GM19240 (cell line): ENCODE measurements around the gene NFIB.

Experiments
- DNase-seq: peaks from one replicate; pipeline ENCODE4 v3.0.0; 2011; ENCODE audit warnings: low spot score; ENCODE audit not compliant: insufficient read length

NFIB gene

DNA sequence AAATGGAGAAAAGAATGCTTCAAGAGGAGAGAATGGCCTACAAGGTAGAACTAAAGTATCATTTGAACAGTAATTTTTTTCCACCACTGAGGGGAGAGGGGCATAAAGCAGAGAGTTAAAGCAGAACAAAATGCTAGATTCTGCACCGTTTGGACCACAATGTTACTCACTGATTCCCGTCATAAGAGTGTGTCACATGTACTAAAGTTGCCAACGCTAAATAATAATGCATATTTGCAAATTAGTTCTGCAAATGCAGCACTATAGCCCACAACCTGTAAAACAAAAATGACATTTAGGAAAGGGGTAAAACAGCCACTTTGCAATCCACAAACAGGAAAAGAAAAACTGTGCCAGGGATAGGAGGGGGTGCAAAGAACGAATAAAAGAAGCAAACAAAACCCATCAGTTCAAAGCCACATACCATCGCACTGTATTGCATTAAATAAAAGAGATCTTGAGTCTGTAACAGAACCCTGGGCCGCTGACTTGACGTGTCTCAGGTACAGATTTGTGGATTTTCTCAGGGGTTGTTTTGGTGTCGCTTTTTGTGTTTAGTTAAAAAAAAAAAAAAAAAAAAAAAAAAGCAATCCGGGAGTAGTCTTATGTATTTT is 7.7 kb upstream of the NFIB start:
- no peak for DNase-seq

DNA sequence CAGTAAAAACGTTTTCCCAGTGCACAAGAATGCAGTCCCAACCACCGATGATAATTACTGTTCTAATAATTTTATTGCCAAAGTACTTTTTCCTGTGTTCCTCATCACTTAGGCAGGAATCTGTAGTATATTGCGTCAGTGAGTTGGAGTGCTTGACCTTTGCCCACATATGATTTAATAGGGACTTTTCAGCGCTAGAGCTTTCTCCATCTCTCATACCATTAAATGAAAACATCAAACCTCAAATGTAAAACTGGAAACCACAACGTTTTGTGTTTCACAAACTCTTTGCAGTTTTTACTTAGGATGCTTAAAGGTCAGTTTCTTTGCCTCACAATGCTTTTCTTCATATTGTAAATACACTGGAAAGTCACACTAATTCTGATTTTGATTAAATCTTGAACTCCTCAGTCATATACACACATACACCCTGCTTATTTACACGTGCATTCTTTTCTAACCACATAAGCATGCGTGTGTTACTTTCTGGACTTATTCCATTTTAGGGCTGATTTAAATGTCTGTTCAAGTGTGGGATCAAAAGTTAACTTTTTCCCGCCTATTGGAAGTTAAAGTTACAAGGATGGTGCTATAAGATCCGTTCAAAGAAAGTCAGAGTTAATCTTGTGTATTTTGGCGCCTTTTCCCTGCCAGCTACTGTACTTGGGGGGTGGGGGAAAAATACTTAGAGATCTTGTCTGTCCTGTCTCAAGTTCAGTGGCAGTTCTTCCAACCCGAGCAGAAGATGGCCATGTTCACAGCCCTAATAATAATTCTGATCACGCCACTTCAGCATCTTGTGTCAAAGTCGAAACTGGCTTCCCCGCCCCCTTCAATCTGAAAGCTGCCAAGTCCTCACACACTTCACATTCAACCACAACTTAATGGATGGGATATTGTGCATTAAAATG is 6.6 kb upstream of the NFIB start:
- no peak for DNase-seq

DNA sequence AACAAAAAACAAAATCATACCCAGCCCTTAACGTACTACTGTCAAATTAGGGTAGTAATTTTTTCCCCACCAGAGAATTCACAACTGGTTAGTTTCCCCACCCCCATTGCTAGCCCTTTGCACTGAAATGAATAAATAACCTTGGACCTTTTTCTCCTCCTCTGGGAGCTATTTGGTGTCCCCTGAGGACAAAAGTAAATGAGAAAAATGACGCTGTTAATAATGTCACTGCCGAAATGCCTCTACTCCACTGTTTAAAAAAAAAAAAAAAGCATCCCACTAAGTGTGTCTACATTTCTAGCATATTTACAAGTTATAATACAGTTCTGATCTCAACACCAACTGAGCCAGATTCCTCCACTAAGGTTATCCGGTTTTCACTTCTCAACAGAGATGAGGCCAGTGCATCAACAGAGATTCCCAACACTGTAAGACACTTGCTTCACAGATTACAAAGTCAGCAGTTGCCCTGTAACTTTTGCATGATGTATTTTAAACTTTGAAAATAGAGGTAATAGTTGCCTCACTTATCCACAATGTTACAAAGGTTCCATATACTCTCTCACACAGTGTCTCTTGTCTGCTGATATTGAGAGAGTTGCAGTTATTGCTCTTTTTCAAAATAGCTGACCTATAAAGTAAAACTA is 5.1 kb upstream of the NFIB start:
- no peak for DNase-seq

DNA sequence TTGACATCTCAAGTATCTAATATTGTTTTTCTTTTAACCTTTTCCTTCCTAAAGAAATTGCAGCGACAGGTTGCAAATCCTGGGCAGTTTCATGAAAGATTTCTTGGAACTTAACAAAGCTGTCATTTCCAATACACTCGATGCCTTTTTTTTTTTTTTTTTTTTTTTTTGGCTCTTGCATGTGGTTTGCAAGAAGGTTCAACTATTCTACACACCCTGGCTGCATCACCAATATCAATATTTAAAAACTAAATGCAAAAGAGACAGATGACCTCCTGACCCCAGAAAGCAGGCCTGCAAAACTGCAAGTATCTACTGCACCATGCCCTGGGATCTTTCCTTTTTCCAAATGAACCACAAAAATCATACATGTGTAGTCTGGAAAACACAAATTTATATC is 4.4 kb upstream of the NFIB start:
- no peak for DNase-seq

DNA sequence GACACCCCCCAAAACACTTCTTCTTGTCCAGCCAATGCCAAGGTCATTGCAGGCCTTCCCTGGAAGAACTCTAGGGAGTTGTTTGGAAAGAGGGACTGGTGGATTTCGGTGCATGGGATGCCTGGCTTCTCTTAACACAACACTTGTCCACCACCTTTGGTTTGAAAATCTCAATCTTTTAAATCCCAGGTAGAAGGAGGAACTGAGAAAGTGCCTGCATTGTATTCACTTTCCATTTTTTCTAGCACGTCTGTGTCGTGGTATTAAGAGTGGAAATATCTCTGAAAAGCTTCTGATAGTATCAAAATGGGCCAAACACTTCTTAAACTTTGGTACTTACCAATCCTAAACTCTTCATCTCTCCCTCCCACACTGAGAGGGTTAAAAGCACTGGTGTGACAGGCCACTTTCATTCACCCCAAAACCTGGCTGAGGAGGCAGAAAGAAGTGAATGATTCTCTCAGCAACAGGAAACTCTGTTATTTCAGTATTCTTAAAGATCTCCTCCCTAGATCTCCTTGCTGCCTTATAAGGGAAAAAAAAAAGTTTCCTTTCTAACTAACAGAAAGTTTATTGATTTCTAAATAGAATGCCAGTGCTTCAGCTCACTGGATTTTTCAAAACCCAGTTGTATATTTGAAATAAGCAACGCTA is 3.9 kb upstream of the NFIB start:
- DNase-seq: no peak

DNA sequence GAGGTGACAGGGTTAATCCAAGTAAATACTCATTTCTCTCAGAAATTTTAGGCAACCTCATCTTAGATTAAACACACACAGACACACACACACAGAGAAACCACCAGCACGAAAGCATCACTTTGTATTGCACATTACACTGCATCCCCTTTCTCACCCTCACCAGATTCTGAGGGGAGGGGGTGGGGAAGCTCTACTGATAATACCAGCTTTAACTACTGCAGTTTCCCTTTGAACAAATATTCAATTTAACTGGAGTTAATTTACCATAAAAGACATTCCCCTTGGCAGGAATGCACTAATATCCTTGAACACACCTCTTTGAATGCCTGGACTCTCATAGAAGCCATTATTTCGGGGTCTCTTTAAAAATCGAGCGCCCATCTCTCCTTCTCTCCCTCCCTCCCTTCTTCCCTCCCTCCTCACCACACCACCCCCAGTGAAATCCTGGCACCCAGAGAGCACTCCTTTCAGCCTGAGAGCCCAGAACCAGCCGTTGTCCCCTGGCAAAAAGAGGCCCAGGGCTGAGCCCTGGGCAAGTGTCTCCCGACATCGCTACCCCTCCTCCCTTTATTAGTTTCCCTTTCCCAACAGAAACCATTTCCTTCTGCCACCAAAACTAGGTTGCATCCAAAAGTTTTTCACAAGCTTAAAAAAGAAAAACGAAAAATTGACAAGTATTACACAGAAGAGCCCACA is 2.8 kb upstream of the NFIB start:
- no peak for DNase-seq

DNA sequence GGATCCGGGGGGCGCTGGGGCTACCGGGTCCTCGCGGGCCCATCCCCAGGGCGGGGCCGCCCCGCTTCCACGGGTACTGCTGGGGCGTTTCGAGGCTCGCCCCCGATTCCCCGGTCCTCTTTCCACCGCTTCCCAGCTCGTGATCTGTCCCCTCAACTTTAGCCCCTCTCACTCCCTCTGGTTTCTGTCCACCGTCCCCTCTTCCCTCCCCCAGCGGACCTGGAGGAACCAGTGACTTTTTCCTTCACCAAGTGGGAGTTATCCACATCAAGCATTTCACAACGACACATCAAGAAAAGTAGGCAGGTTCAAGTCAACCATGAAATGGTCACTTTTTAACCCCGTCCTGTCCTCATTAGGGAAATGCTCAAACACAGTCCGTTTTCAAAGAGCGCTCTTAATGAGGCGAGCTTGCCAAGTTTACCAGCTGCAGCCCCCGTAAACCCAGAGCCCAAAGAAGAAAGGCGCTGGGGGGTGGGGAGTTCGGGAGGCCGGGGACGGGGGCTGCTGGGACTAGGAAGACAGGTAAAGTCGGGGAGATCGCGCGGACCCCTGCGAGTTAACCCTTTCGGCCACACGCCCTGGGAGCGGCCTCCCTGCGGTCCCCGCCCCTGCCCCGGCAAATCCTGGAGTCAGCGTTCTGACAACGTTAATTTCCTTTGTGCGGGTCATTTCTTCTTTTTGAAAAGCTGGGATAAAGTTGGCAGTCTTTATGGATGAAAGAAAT is 2.1 kb upstream of the NFIB start:
- DNase-seq: no peak

DNA sequence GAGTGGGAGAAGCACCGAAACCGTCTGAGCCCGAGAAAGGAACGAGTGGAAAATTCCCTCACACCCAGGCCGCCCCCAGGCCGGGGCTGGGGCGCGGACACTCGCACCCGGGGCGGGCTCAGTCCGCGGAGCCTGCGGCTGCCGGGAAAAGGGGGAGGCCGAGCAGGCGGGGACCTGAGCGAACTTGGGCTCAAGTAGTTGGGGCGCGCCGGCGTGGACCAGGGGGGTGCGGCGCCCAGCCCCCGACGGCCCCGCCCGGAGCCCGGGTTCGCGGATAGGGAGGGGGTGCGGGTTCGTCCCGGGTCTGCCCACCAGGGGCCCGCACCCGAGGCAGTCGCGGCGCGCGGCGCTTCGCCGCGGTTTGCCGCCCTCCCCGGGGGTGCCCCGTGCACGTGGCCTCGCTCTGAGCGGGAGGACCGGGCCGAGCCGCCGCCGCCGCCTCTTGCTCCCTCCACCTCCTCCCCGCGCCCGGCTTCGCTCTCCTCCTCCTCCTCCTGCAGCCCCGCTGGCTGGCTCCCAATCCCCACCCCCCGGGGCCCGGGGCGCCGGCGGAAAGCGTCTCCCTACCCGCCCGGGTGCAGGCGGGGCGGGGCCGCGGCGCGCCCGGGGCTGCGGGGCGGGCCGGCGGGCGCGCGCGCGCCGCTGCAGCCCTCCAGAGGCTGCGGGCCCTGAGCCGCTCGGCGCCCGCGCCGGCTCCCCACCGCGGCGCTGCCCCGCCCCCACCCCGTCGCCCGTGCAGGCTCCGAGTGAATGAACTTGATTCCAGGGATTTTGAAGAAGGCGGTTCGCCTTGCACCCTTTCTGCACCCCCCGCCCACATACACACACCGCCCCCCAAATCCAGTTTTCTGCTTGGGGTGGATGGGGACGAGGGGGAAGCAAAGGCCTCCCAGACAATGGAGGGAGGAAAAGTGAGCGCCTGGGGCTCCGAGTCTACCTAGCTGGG is 1.3 kb upstream of the NFIB start:
- DNase-seq: no peak

DNA sequence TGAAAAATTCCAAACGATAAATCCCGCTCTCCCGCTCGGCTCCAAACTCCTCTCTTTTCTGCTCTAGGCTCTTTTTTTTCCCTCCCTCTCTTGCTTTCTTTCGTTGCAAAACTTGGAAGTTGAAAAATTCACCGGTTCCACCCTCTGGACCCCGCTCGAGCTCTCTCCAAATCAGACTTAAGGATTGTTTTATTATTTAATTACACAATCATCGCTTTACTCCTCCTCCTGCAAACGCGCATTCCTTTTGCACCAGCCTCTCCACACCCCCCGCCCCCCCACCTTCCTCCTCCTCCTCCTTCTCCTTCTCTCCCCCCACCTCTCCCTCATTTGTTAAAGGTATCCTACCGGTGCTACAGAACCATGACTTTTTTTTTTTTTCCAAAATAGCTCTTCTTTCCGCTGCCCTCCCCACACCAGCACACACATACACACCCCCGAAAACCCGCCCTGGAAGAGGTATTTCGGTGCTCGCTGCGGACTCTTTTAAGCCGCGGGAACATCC is 535 bp upstream of the NFIB start:
- no peak for DNase-seq

DNA sequence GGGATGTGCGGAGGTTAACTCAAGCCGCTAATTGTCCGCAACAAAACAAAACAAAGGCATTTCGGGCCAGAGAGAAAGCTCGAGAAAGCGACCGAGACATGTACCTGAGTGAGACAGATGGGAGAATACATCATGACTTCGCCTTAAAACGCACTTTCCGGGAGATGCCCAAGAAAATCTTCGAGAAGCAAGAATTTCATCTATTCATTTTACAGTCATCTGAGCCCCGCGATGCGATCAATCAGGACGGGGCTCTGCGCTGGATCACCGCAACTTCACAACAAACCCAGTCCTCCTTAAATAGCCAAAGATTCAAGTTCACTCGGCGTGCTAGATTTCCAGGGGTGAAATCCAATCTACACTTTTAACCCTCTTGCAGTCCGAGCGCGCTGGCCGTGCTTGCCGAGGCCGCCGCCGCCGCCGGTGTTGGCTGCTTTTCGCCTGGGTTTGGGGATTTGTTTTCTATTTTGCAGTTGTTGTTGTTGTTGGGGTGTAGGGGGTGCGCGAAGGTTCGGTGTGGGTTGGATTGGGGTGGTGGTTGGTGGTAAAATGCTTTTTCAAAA is 482 bp downstream of the NFIB start:
- no peak for DNase-seq

DNA sequence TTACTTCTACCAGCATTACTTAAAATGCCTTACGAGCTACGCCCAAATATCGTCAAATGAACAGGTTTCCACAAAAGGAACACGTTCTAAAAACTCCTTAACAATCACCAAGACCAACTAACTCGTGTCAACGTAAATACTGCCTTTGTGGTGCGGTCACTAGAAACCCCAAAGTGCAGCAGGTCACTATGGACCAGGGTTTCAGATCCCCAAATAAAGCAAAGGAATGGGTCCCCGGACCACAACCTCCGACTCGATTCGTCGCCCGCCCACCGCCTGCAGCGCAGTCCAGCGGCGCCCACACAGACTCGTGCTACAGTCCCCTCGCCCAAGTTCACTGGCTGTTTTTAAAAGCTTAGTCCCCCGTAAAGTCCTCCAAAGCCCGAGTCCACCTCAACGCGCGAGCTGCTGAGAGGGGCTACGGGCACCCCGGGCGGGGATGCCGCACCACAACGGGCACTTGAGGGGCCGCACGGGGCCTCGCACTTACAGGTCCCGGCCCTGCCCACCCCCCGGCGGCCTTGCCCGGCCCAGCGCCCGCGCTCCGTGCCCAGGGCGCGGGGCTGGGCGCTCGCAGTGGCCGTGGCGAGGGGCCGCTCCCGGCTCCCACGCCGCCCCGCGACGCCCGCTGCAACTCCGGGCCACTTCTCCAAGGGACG is 1.1 kb downstream of the NFIB start:
- no peak for DNase-seq

DNA sequence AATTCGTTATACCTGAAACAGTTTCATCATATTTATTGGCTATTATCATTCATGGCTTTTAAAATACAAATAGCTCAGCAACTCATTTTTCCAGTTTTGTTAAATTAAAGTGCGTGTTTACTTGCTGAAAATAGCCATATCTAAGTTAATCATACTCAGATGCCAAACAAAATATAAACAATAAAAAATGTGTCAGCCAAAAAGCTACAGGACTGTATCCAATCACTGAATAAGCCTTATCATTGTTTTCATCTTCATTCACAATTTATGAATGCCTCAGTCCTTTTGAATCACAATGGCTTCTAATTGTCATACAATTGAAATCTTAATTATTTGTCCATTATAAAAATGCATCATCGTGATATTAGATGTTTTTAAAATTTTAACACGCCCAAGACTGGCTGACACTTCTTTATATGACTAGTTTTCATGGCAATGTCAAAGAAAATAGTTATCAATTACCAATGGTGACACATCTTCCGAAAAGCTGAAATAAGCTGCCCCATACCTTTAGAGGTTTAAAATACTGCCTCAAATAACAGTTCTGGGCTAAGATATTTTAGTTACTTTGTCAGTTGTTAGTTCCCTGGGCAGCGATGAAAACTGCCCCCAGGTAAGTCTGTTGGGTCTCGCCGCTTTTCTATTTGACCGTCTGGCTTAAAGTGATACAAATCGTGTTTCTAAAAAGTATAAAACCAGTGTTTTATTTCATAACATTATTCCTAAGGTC is 1.8 kb downstream of the NFIB start:
- no peak for DNase-seq

DNA sequence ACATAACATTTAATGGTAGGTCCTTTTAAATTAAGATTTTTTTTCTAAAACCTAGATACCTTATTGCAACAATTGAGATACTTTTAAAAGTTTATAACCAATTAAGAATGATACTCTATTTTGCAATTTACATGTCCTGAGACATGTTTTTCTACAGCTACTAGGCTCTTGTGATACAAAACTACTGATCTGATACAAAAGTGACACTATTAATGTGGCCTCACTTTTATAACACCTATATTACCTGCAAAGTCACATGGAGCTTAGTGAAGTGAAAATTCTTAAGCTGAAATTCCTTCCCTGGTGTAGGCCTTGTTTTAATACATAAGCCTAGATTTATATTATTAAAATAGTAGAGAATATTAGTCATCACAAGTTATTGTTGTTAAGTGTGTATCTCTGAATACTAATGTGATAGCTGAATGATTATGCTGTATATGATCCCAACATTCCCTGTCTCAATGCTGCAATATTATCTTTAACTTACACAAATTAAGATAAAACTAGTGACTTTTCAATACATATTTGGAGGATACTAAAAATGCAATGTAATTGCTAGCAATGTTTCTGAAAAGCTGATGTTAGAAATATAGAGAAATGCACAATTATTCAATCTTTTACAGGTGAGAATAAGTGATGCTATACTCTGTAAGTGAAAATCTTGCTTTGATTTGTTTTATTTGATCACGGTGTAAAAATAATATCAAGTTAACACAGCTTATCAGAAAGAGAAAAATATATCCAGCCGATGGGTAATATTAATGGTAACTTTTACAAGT is 2.6 kb downstream of the NFIB start:
- no peak for DNase-seq

DNA sequence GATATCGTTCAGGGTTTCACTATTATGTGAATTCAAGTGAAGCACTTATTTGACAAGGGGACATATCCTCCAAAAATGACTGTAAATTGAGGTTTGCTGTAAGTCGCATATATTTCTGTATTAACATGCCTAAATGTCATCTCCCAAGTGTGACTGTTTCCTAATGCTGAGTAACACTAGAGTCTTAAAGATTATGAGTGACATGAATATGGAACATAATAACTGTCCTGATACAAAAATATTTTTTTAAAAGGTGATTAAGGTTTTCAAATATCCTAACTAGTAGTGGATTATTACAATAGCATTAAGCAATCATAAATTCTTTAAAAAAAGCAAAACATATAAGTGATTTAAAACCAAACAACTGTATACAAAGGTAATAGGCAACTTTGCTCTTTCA is 3.6 kb downstream of the NFIB start:
- DNase-seq: no peak

DNA sequence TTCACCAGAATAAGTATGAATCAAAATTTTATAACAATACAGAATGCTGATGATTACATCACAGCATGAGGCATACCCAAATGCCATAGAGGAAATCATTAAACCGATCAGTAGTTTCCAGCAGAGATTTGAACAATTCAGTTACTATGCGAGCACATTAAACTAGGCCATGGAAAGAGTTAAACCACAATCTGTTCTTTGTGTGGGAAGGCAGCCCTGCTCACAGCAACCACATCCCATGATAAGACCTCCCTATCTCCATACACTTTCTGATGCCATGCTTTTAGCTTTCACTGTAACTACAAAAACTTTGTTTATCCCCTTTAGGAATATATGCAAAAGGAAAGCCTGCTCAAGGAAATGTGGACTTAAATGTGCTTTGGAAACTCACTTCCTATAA is 4.5 kb downstream of the NFIB start:
- DNase-seq: no peak

DNA sequence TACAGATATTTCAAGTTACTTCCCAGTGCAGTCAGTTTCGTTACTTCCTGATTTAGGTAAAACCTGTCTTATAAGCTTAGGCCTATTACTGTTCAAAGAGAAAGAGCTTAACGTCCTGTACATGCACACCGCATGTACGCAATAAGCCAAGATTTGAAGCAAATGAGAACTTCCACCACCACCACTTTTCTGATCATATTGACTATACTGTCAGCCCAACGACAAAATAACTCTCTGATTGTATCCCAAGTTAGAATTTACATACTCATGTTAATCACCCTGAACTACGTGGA is 5.1 kb downstream of the NFIB start:
- DNase-seq: no peak
